OCI-LY7 (cell line): ENCODE results near the gene ESPNL. TPM values are rescaled to one million over a fixed set of nuclear protein-coding genes. Genes with fewer than 3 reads are reported as not detected.
"Not testable (repeated sequence)": the region's sequence is repeated elsewhere in the genome, so short reads cannot be mapped to it uniquely, and the experiment has no call there.

ENCODE experiments used
- BruUV-seq: library from RNA; stranded (reverse); fragments of 400-500 nt; replicated peaks from 2 replicates; lab custom pipeline; 2021; lab: Mats Ljungman, UMichigan
- CTCF ChIA-PET: fragments of 300-600 bp; sonication (Branson Sonifier 250); formaldehyde crosslinking; loops from one replicate; lab custom pipeline; 2022; ENCODE audit warnings: antibody characterized with exemption; ENCODE audit not compliant: unreplicated experiment; lab: Charles Lee
- POLR2A ChIA-PET: fragments of 300-600 bp; sonication (Branson Sonifier 250); formaldehyde crosslinking; loops from one replicate; lab custom pipeline; 2022; ENCODE audit warnings: antibody characterized with exemption; lab: Charles Lee
- DNase-seq: peaks from one replicate; pipeline ENCODE4 v3.0.0-alpha.2; 2015; ENCODE audit warnings: low spot score
- H2AFZ ChIP-seq: fragments of 200-600 bp; sonication (generic), shearing (Covaris generic); 2 replicates; pipeline ENCODE4 v1.6.1; 2014; ENCODE audit warnings: mild to moderate bottlenecking, antibody characterized with exemption, low read length, moderate library complexity
- H3K27ac ChIP-seq: fragments of 200-600 bp; sonication (generic); 2 replicates; pipeline ENCODE4 v1.5.1; 2014; ENCODE audit warnings: mixed run types, low read depth, mild to moderate bottlenecking, moderate library complexity, low read length, inconsistent platforms; ENCODE audit not compliant: poor library complexity, severe bottlenecking
- H3K36me3 ChIP-seq: fragments of 200-600 bp; sonication (generic); 2 replicates; pipeline ENCODE4 v1.6.1; 2014; ENCODE audit warnings: mild to moderate bottlenecking, antibody characterized with exemption, low read length, moderate library complexity, mixed read lengths; ENCODE audit not compliant: insufficient read depth
- H3K4me1 ChIP-seq: fragments of 200-600 bp; sonication (generic); 2 replicates; pipeline ENCODE4 v1.5.1; 2014; ENCODE audit warnings: mild to moderate bottlenecking, low read length; ENCODE audit not compliant: insufficient read depth, poor library complexity, severe bottlenecking
- H3K4me2 ChIP-seq: fragments of 200-600 bp; sonication (generic); 2 replicates; pipeline ENCODE4 v1.6.1; 2014; ENCODE audit warnings: mild to moderate bottlenecking, low read length
- H3K4me3 ChIP-seq: fragments of 200-600 bp; sonication (generic); 2 replicates; pipeline ENCODE4 v1.5.1; 2014; ENCODE audit warnings: mild to moderate bottlenecking, low read depth, low read length; ENCODE audit not compliant: poor library complexity, severe bottlenecking
- H3K79me2 ChIP-seq: fragments of 200-600 bp; sonication (generic); 2 replicates; pipeline ENCODE4 v1.6.1; 2016; ENCODE audit warnings: low read depth, mild to moderate bottlenecking, low read length, moderate library complexity, mixed read lengths; ENCODE audit not compliant: insufficient read depth
- H3K9me2 ChIP-seq: fragments of 200-600 bp; sonication (generic); 2 replicates; pipeline ENCODE4 v1.6.1; 2016; ENCODE audit warnings: mild to moderate bottlenecking, low read length, mixed read lengths; ENCODE audit not compliant: insufficient read depth
- H3K9me3 ChIP-seq: fragments of 200-600 bp; sonication (generic); 2 replicates; pipeline ENCODE4 v1.6.1; 2014; ENCODE audit warnings: mild to moderate bottlenecking, mixed run types, low read length, mixed read lengths
- H4K20me1 ChIP-seq: fragments of 200-600 bp; sonication (generic); 2 replicates; pipeline ENCODE4 v1.6.1; 2014; ENCODE audit warnings: mild to moderate bottlenecking, antibody characterized with exemption, low read length, moderate library complexity, mixed read lengths; ENCODE audit not compliant: insufficient read depth
- CTCF ChIP-seq: fragments of 200-600 bp; sonication (generic); conservative IDR thresholded peaks from 2 replicates; pipeline ENCODE4 v1.5.1; 2014; ENCODE audit warnings: mild to moderate bottlenecking, antibody characterized with exemption, low read length, moderate library complexity, mixed read lengths
- EZH2phosphoT487 ChIP-seq: fragments of 200-600 bp; sonication (generic); IDR thresholded peaks from 2 replicates; pipeline ENCODE4 v1.6.1; 2018; ENCODE audit warnings: low read depth, borderline replicate concordance, mild to moderate bottlenecking, mixed run types, antibody characterized with exemption, low read length, moderate library complexity, mixed read lengths
- intact Hi-C: fragments of 100-400 bp; cut with micrococcal nuclease; formaldehyde crosslinking; loops from one replicate; pipeline ENCODE4 v1.10.0; 2022; ENCODE audit not compliant: unreplicated experiment
- total RNA-seq, 2 experiments: library from RNA; depleted of rRNA in 1 of 2; stranded (reverse); fragments of >200 nt in 1 of 2; shearing (Covaris generic) in 1 of 2; gene quantifications; 2 replicates each; pipeline ENCODE4 v1.2.3, GENCODE V29; 2014 to 2022

ESPNL gene
- total RNA-seq, 2 experiments from 2014 or later: 5.0 to 7.7 TPM

GRCh38 chr2:238055841-238056240, 44.3 kb upstream of the ESPNL start:
- Histone ChIP-seq H2AFZ (no peak overlapping the region), H3K9me3 (no peaks in the 10 kb centered on the region), H3K4me2 (no peak overlapping the region), H3K79me2 (0 out of 2 replicates have a peak, but pooled peaks cover 5% of the 10 kb centered on the region), H3K27ac (no peak overlapping the region), H3K36me3 (no peaks in the 10 kb centered on the region), H3K4me3 (no peak overlapping the region), H3K9me2 (no peaks in the 10 kb centered on the region), H3K4me1 (peaks cover 15% of the 10 kb centered on the region), H4K20me1 (no peaks in the 10 kb centered on the region)
- ChIA-PET CTCF (no interaction called here), POLR2A (no interaction called here)
- BruUV-seq: no TSS peak
- TF ChIP-seq CTCF (no peak), EZH2phosphoT487 (no peak)
- DNase-seq: no peak
- intact Hi-C loops: no loop called here

- H3K36me3 ChIP-seq, H3K9me2 ChIP-seq, H4K20me1 ChIP-seq, POLR2A ChIA-PET, CTCF ChIA-PET, H3K4me3 ChIP-seq, BruUV-seq, H2AFZ ChIP-seq, intact Hi-C loops, H3K27ac ChIP-seq, H3K9me3 ChIP-seq, H3K4me2 ChIP-seq, DNase-seq: not testable (repeated sequence)
- peaks cover 14% of the 10 kb centered on the region; the same call in 1 of the 2 replicates for H3K79me2 ChIP-seq
- H3K4me1 ChIP-seq: peaks cover 29% of the 10 kb centered on the region
Measured at GRCh38 chr2:238057696-238058575, 42.2 kb upstream of the ESPNL start.

- Histone ChIP-seq H3K79me2 (peaks cover 14% of the 10 kb centered on the region; the same call in 1 of the 2 replicates), H3K9me3 (no peaks in the 10 kb centered on the region), H3K4me1 (peaks cover 31% of the 10 kb centered on the region), H4K20me1 (no peaks in the 10 kb centered on the region), H3K27ac (no peak overlapping the region), H2AFZ (no peak overlapping the region), H3K4me3 (peak overlapping the region; percentile 79), H3K36me3 (peaks cover 4% of the 10 kb centered on the region; the same call in 1 of the 2 replicates), H3K4me2 (peak overlapping the region; percentile 88), H3K9me2 (no peaks in the 10 kb centered on the region)
- no peak for TF ChIP-seq EZH2phosphoT487
- TF ChIP-seq CTCF: no peak
- intact Hi-C loops: no loop called here
- no peak for DNase-seq
- BruUV-seq: TSS peak; percentile 92
- POLR2A ChIA-PET: interaction anchor here (0.6 kb wide), 1 partner anchor 41 kb away, joined by 3 read pairs; the partner anchor contains the start of gene ESPNL
- CTCF ChIA-PET: no interaction called here
Measured at GRCh38 chr2:238059505-238059904, 40.6 kb upstream of the ESPNL start.
